Colonic mucosa (tissue), 4 donors: Measurements from ENCODE around the gene ARFIP1. TPM values are rescaled to one million over a fixed set of nuclear protein-coding genes. Genes with fewer than 3 reads are reported as not detected.

Experiments
- DNase-seq: peaks from one replicate; pipeline ENCODE4 v3.0.0-alpha.2; 2020
- H3K27ac ChIP-seq: fragments of 200-600 bp; one replicate; pipeline ENCODE4 v1.8.0; 2021
- H3K27me3 ChIP-seq: fragments of 200-600 bp; one replicate; pipeline ENCODE4 v1.8.0; 2021
- H3K36me3 ChIP-seq: fragments of 200-600 bp; one replicate; pipeline ENCODE4 v1.8.0; 2021
- H3K4me1 ChIP-seq: fragments of 200-600 bp; one replicate; pipeline ENCODE4 v1.8.0; 2021; ENCODE audit warnings: mild to moderate bottlenecking
- H3K4me3 ChIP-seq: fragments of 200-600 bp; one replicate; pipeline ENCODE4 v1.8.0; 2021
- H3K9ac ChIP-seq, 2 donors: one replicate each; pipeline ENCODE4 v1.7.0; 2013; ENCODE audit warnings: control low read depth in 2 of 2, low read depth in 2 of 2, low read length in 2 of 2
- H3K9me3 ChIP-seq: fragments of 200-600 bp; one replicate; pipeline ENCODE4 v1.8.0; 2021
- CTCF ChIP-seq: fragments of 200-600 bp; IDR thresholded peaks from one replicate; pipeline ENCODE4 v1.8.0; 2022; ENCODE audit warnings: antibody characterized with exemption, mild to moderate bottlenecking
- intact Hi-C: fragments of 100-400 bp; cut with DNase I; formaldehyde crosslinking; loops from one replicate; pipeline ENCODE4 v1.14.1; 2022
- total RNA-seq, 2 donors: library from RNA; stranded (reverse); fragmentation: NEBNext Ultra II Directional in 1 of 2; extraction: Animal tissue kit (Norgen Biotek cat#: 25700) in 1 of 2; gene quantifications; one replicate each; pipeline ENCODE4 v1.2.1, GENCODE V29; 2021
- donor health status: healthy.
- donor health status: DM: no; HTN: no; CAD: no.
- donor health status: DM: no; HTN: no; CAD: no.

The ARFIP1 gene
- total RNA-seq, 2 donors from 2014 or later: 55.9 to 74.1 TPM

DNA sequence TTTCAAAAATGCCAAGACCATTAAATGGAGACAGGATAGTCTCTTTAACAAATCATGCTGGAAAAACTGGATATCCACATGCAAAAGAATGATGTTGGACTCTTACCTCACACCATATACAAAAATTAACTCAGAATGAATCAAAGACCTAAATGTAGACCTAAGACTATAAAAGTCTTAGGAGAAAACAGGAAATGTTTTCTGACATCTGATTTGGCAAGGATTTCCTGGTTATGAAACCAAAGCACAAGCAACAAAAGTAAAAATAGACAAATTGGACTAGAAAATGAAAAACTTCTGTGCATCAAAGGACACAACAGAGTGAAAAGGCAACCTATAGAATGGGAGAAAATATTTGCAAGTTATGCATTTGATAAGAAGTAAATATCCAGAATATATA lies 37.6 kb downstream of the ARFIP1 start:
- TF ChIP-seq CTCF: no peak

DNA sequence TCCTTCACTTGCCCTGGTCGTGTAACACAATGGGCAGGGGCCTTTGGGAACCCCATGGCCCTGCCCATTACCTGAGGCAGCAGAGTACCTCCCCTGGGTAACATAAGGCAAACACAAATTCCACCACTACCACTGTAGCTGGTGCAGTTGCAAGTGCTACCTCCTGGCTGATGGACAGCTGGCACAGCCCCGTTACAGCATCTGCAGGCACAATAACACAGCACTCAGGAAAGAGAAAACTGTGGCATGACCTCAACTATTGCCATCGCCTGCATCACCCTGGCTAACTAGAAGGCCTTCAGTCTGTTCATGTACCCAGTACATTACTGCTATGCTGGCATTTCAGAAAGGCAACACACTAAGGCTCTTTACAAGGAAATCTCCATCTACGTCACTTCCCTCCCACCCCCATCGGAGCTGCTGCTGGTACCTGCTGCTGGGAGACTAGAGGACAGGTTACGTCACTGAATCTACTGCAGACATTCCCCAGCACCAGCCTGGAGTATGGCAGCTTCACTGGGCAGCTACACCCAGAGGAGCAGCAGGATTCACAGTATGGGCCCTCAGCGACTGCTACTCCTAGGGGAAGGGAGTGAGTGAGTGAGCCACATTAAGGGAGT lies 39.4 kb downstream of the ARFIP1 start:
- no peak overlapping the region for H3K4me3 ChIP-seq
- no peak overlapping the region for H3K9ac ChIP-seq
- DNase-seq: no peak
- H3K9me3 ChIP-seq: no peaks in the 10 kb centered on the region
- no peaks in the 10 kb centered on the region for H3K36me3 ChIP-seq
- H3K4me1 ChIP-seq: no peaks in the 10 kb centered on the region
- no peak for TF ChIP-seq CTCF
- H3K27ac ChIP-seq: no peak overlapping the region
- intact Hi-C loops: no loop called here
- H3K27me3 ChIP-seq: no peaks in the 10 kb centered on the region

More for the DNA sequence above, 37.6 kb downstream of the ARFIP1 start:
- no peak overlapping the region for H3K27ac ChIP-seq
- no peaks in the 10 kb centered on the region for H3K27me3 ChIP-seq
- no peak overlapping the region for H3K4me3 ChIP-seq
- H3K9me3 ChIP-seq: no peaks in the 10 kb centered on the region
- no peak for DNase-seq
- H3K4me1 ChIP-seq: no peaks in the 10 kb centered on the region
- no peaks in the 10 kb centered on the region for H3K36me3 ChIP-seq
- intact Hi-C loops: no loop called here
- H3K9ac ChIP-seq: no peak overlapping the region

DNA sequence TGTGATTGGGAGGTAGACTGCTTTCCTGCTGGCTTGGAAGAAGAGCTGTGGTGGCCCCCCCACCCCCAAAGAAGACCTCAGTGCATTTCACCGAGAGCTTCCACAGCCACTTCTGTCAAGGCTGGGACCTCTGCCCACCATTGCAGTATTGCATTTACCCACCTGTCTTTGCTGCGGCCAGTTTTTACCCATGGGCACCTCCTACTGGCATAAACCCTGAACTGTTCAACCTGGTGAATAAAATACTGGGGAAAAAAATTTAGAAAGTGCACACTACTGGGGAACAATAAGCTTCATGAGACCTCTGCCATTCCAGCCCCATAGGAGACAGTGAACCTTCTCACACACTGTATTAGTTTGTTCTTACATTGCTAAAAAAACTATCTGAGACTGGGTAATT lies 40.3 kb downstream of the ARFIP1 start:
- intact Hi-C loops: no loop called here
- Histone ChIP-seq H3K9me3 (no peaks in the 10 kb centered on the region), H3K4me1 (no peaks in the 10 kb centered on the region), H3K36me3 (no peaks in the 10 kb centered on the region), H3K27ac (no peak overlapping the region), H3K27me3 (no peaks in the 10 kb centered on the region), H3K4me3 (no peak overlapping the region), H3K9ac (no peak overlapping the region)
- no peak for TF ChIP-seq CTCF
- no peak for DNase-seq

DNA sequence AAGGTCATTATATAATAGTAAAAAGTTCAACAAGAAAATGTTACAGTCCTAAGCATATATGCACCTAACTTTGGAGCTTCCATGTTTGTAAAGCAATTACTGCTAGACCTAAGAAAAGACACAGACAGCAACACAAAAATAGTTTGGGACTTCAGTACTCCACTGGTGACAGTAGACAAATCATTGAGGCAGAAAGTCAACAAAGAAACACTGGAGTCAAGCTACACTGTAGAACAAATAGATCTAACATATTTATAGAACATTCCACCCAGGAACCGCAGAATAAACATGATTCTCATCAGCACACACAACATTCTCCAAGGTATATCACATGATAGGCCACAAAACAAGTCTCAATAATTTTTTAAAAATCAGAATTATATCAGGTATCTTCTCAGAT lies 42.6 kb downstream of the ARFIP1 start:
- intact Hi-C loops: no loop called here
- no peak for TF ChIP-seq CTCF
- H3K9me3 ChIP-seq: no peaks in the 10 kb centered on the region
- H3K27me3 ChIP-seq: no peaks in the 10 kb centered on the region
- no peaks in the 10 kb centered on the region for H3K4me1 ChIP-seq
- H3K9ac ChIP-seq: no peak overlapping the region
- H3K27ac ChIP-seq: no peak overlapping the region
- no peak overlapping the region for H3K4me3 ChIP-seq
- no peaks in the 10 kb centered on the region for H3K36me3 ChIP-seq
- no peak for DNase-seq

GRCh38 chr4:152824561-152824960 lies 44.8 kb downstream of the ARFIP1 start:
- Histone ChIP-seq H3K36me3 (no peaks in the 10 kb centered on the region), H3K27me3 (no peaks in the 10 kb centered on the region), H3K9me3 (no peaks in the 10 kb centered on the region), H3K4me3 (no peak overlapping the region), H3K27ac (no peak overlapping the region), H3K4me1 (no peaks in the 10 kb centered on the region), H3K9ac (no peak overlapping the region)
- TF ChIP-seq CTCF: no peak
- intact Hi-C loops: no loop called here
- DNase-seq: no peak
